IMR-90 (cell line): Measurements from ENCODE around the gene RUBCN. TPM values are rescaled to one million over a fixed set of nuclear protein-coding genes. Genes with fewer than 3 reads are reported as not detected.

Experiments used
- ATAC-seq: fragments of 200-7000 bp; cut with Tn5 transposase; 2 replicates; pipeline ENCODE4 v1.9.1; 2020; ENCODE audit warnings: low read depth, mild to moderate bottlenecking, moderate library complexity
- Bru-seq: library from RNA; stranded (reverse); fragments of 400-500 nt; gene quantifications from one replicate; lab custom pipeline; 2021; lab: Mats Ljungman, UMichigan
- BruChase-seq, 2 experiments: library from RNA; stranded (reverse); fragments of 400-500 nt; gene quantifications; one replicate each; lab custom pipeline; 2021; lab: Mats Ljungman, UMichigan
- BruUV-seq: library from RNA; stranded (reverse); fragments of 400-500 nt; replicated peaks from 2 replicates; lab custom pipeline; 2021; lab: Mats Ljungman, UMichigan
- CTCF ChIA-PET: fragments of 300-600 bp; formaldehyde crosslinking; extraction: SDS; loops from one replicate; lab custom pipeline; 2021; ENCODE audit warnings: antibody characterized with exemption; lab: Yijun Ruan, JAX
- POLR2A ChIA-PET: fragments of 300-600 bp; sonication (Branson Sonifier 250); formaldehyde crosslinking; loops from one replicate; lab custom pipeline; 2022; ENCODE audit warnings: antibody characterized with exemption; ENCODE audit not compliant: unreplicated experiment; lab: Charles Lee
- DNase-seq: peaks from one replicate; pipeline ENCODE4 v3.0.0; 2013
- H2AFZ ChIP-seq: replicated peaks from 2 replicates; pipeline ENCODE3; 2013; ENCODE audit warnings: low read length, mild to moderate bottlenecking; ENCODE audit not compliant: poor library complexity
- H2AK5ac ChIP-seq: 2 replicates; pipeline ENCODE4 v1.6.1; 2013; ENCODE audit warnings: low read depth, low read length, inconsistent platforms
- H2AK9ac ChIP-seq: replicated peaks from 2 replicates; pipeline ENCODE3; 2013; ENCODE audit warnings: mild to moderate bottlenecking, low read depth, low read length, moderate library complexity; ENCODE audit not compliant: poor library complexity
- H2BK120ac ChIP-seq: 2 replicates; pipeline ENCODE4 v1.6.1; 2013; ENCODE audit warnings: low read depth, low read length, inconsistent platforms
- H2BK15ac ChIP-seq: 3 replicates; pipeline ENCODE4 v1.6.1; 2013; ENCODE audit warnings: low read depth, low read length, inconsistent platforms
- H2BK20ac ChIP-seq: 2 replicates; pipeline ENCODE4 v1.6.1; 2013; ENCODE audit warnings: low read depth, mild to moderate bottlenecking, inconsistent platforms, low read length, moderate library complexity
- H2BK5ac ChIP-seq: 2 replicates; pipeline ENCODE4 v1.6.1; 2013; ENCODE audit warnings: mild to moderate bottlenecking, low read depth, low read length, inconsistent platforms; ENCODE audit not compliant: poor library complexity, severe bottlenecking
- H3K14ac ChIP-seq: replicated peaks from 2 replicates; pipeline ENCODE4 v1.6.1; 2013; ENCODE audit warnings: low read depth, low read length, inconsistent platforms
- H3K18ac ChIP-seq: 2 replicates; pipeline ENCODE4 v1.6.1; 2013; ENCODE audit warnings: low read depth, low read length, control low read depth
- H3K23ac ChIP-seq: 2 replicates; pipeline ENCODE4 v1.6.1; 2013; ENCODE audit warnings: low read depth, low read length, inconsistent platforms
- H3K27ac ChIP-seq: 2 replicates; pipeline ENCODE4 v1.5.1; 2013; ENCODE audit warnings: mild to moderate bottlenecking, control low read depth, low read length; ENCODE audit not compliant: insufficient read depth
- H3K27me3 ChIP-seq: 2 replicates; pipeline ENCODE4 v1.6.1; 2013; ENCODE audit warnings: low read length; ENCODE audit not compliant: control insufficient read depth, insufficient read depth
- H3K36me3 ChIP-seq: 2 replicates; pipeline ENCODE4 v1.6.1; 2013; ENCODE audit warnings: low read length, mixed read lengths; ENCODE audit not compliant: control insufficient read depth, insufficient read depth
- H3K4ac ChIP-seq: 2 replicates; pipeline ENCODE4 v1.6.1; 2013; ENCODE audit warnings: low read depth, low read length, inconsistent platforms
- H3K4me1 ChIP-seq: 2 replicates; pipeline ENCODE4 v1.6.1; 2013; ENCODE audit warnings: low read length, mixed read lengths; ENCODE audit not compliant: control insufficient read depth, insufficient read depth
- H3K4me2 ChIP-seq: 2 replicates; pipeline ENCODE4 v1.6.1; 2013; ENCODE audit warnings: low read depth, mild to moderate bottlenecking, control low read depth, low read length, moderate library complexity
- H3K4me3 ChIP-seq: 2 replicates; pipeline ENCODE4 v1.5.1; 2013; ENCODE audit warnings: low read depth, mild to moderate bottlenecking, control low read depth, low read length, moderate library complexity; ENCODE audit not compliant: insufficient read depth
- H3K56ac ChIP-seq: 2 replicates; pipeline ENCODE4 v1.6.1; 2013; ENCODE audit warnings: low read length, inconsistent platforms; ENCODE audit not compliant: insufficient read depth; ENCODE audit errors: extremely low read depth
- H3K79me1 ChIP-seq, 2 experiments: 2 replicates each; pipeline ENCODE4 v1.6.1; 2013; ENCODE audit warnings: low read length in 2 of 2, inconsistent platforms in 1 of 2, low read depth in 1 of 2
- H3K9ac ChIP-seq: 2 replicates; pipeline ENCODE4 v1.6.1; 2013; ENCODE audit warnings: low read depth, low read length, control low read depth
- H3K9me1 ChIP-seq: 2 replicates; pipeline ENCODE4 v1.6.1; 2013; ENCODE audit warnings: low read length, inconsistent platforms; ENCODE audit not compliant: insufficient read depth
- H3K9me3 ChIP-seq: 2 replicates; pipeline ENCODE4 v1.6.1; 2013; ENCODE audit warnings: low read length; ENCODE audit not compliant: control insufficient read depth, insufficient read depth
- H4K20me1 ChIP-seq: 2 replicates; pipeline ENCODE4 v1.6.1; 2013; ENCODE audit warnings: low read length, inconsistent platforms; ENCODE audit not compliant: insufficient read depth
- H4K5ac ChIP-seq: 2 replicates; pipeline ENCODE4 v1.6.1; 2013; ENCODE audit warnings: mild to moderate bottlenecking, low read depth, low read length, control low read depth
- H4K8ac ChIP-seq, 2 experiments: 2 replicates each; pipeline ENCODE4 v1.6.1; 2013; ENCODE audit warnings: low read depth in 2 of 2, low read length in 2 of 2, control low read depth in 1 of 2, inconsistent platforms in 1 of 2
- H4K91ac ChIP-seq: 2 replicates; pipeline ENCODE4 v1.6.1; 2013; ENCODE audit warnings: low read depth, low read length, inconsistent platforms; ENCODE audit not compliant: insufficient read depth
- BHLHE40 ChIP-seq: fragments of 150-350 bp; IDR thresholded peaks from 2 replicates; pipeline ENCODE4 v1.6.1; 2016; ENCODE audit warnings: mild to moderate bottlenecking, low read depth, low read length
- CEBPB ChIP-seq: IDR thresholded peaks from 2 replicates; pipeline ENCODE4 v1.6.1; 2012; ENCODE audit warnings: low read depth, low read length, improper control_type of control experiment
- CHD1 ChIP-seq: IDR thresholded peaks from 2 replicates; pipeline ENCODE4 v1.6.1; 2012; ENCODE audit warnings: low read depth, low read length, improper control_type of control experiment
- ELK1 ChIP-seq: fragments of 150-350 bp; IDR thresholded peaks from 2 replicates; pipeline ENCODE4 v1.6.1; 2016; ENCODE audit warnings: low read depth, mild to moderate bottlenecking, low read length, moderate library complexity, borderline replicate concordance
- FOS ChIP-seq: fragments of 150-350 bp; IDR thresholded peaks from 2 replicates; pipeline ENCODE4 v1.6.1; 2016; ENCODE audit warnings: low read depth, low read length
- MAZ ChIP-seq: IDR thresholded peaks from 2 replicates; pipeline ENCODE4 v1.6.1; 2012; ENCODE audit warnings: low read depth, mild to moderate bottlenecking, low read length, improper control_type of control experiment, moderate library complexity, borderline replicate concordance
- MXI1 ChIP-seq: IDR thresholded peaks from 2 replicates; pipeline ENCODE4 v1.6.1; 2012; ENCODE audit warnings: low read depth, mild to moderate bottlenecking, low read length, moderate library complexity, borderline replicate concordance
- NFE2L2 ChIP-seq: fragments of 150-350 bp; IDR thresholded peaks from 2 replicates; pipeline ENCODE4 v1.6.1; 2016; ENCODE audit warnings: low read depth, mild to moderate bottlenecking, low read length
- POLR2A ChIP-seq: IDR thresholded peaks from 2 replicates; pipeline ENCODE4 v1.6.1; 2012; ENCODE audit warnings: mild to moderate bottlenecking, low read depth, low read length
- RAD21 ChIP-seq: IDR thresholded peaks from 2 replicates; pipeline ENCODE4 v1.6.1; 2012; ENCODE audit warnings: low read length, improper control_type of control experiment
- RCOR1 ChIP-seq: IDR thresholded peaks from 2 replicates; pipeline ENCODE4 v1.6.1; 2012; ENCODE audit warnings: mild to moderate bottlenecking, low read length, improper control_type of control experiment; ENCODE audit not compliant: insufficient replicate concordance
- RFX5 ChIP-seq: IDR thresholded peaks from 2 replicates; pipeline ENCODE4 v1.8.0; 2012; ENCODE audit warnings: low read depth, mild to moderate bottlenecking, low read length, moderate library complexity
- SMC3 ChIP-seq: fragments of 150-350 bp; IDR thresholded peaks from 2 replicates; pipeline ENCODE4 v1.6.1; 2016; ENCODE audit warnings: low read depth, mild to moderate bottlenecking, antibody characterized with exemption, low read length, moderate library complexity
- WGBS, 2 experiments: methylation state at CpG; one replicate each; pipeline versions ENCODE4 v1.1.5 to v1.1.7; 2013; ENCODE audit warnings: missing lambda C conversion rate in 2 of 2; ENCODE audit not compliant: insufficient read length in 1 of 2; ENCODE audit errors: extremely low coverage in 2 of 2; 5-methylcytosine and 5-hydroxymethylcytosine counted together
- dilution Hi-C: fragments of 300-500 bp; cut with HindIII; formaldehyde crosslinking; loops from one replicate; pipeline ENCODE4 v1.14.3; 2018; ENCODE audit warnings: low sequenced_read_pairs; ENCODE audit not compliant: unreplicated experiment
- in situ Hi-C: fragments of 300-500 bp; cut with MboI; formaldehyde crosslinking; loops from 3 replicates; pipeline ENCODE4 v1.14.3; 2019; ENCODE audit warnings: low sequenced_read_pairs, inconsistent platforms, mixed read lengths
- intact Hi-C: fragments of 100-400 bp; cut with micrococcal nuclease; formaldehyde crosslinking; loops from 2 replicates; pipeline ENCODE4 v1.10.0; 2022
- long read RNA-seq: library from polyadenylated mRNA; unstranded; transcript quantifications from one replicate; pipeline ENCODE4 v2.0.0, GENCODE V29; 2021; ENCODE audit not compliant: unreplicated experiment
- polyA plus RNA-seq, 3 experiments: library from polyadenylated mRNA; depleted of rRNA; stranded (reverse); fragments of >200 nt; gene quantifications; 2 replicates each; pipeline ENCODE4 v1.2.3, GENCODE V29; 2012; ENCODE audit warnings: low replicate concordance in 1 of 3
- total RNA-seq: library from RNA; depleted of rRNA; stranded (reverse); fragments of >200 nt; gene quantifications from 2 replicates; pipeline ENCODE4 v1.2.3, GENCODE V29; 2012; rRNA removed
- TF ChIP-seq, protein P1 (sequence below): fragments of 150-350 bp; IDR thresholded peaks from 2 replicates; pipeline ENCODE4 v1.6.1; 2017; ENCODE audit warnings: mild to moderate bottlenecking, antibody characterized with exemption, low read length, low read depth

The RUBCN gene
- total RNA-seq (8.3 and 10.8 TPM in 2 replicates), polyA plus RNA-seq (2012; rRNA removed) (11.8 and 12.6 TPM in 2 replicates), Bru-seq, nascent RNA (percentile 68 among the genes with signal in this experiment), BruChase-seq, experiment 1, labeled RNA remaining after a 6-hour chase (percentile 78 among the genes with signal in this experiment), BruChase-seq, experiment 2, labeled RNA remaining after a 2-hour chase (percentile 72 among the genes with signal in this experiment)
- 6.2 and 10.4 TPM in 2 replicates for polyA plus RNA-seq (2012; cell fraction: cytosol; rRNA removed)
- polyA plus RNA-seq (2012; cell fraction: nucleus; rRNA removed; ENCODE audit: low replicate concordance): 31.5 and 32.7 TPM in 2 replicates
- long read RNA-seq, partial matches to known transcripts: 2 of 7 reads
- long read RNA-seq, other reads (novel, unspliced or antisense): 4 of 7 reads

GRCh38 chr3:197736491-197737318 is at the start of gene RUBCN:
RUBCN (minus strand) TSS chr3:197736904; CDS start chr3:197736719, 185 bp downstream.
- Histone ChIP-seq H3K56ac (peak within 1 kb of the TSS; percentile 40), H2BK20ac (no peak within 1 kb of the TSS; the same call in 1 of the 2 replicates), H3K27ac (peak within 1 kb of the TSS; percentile 20), H2AK5ac (peak within 1 kb of the TSS; percentile 80), H3K9me3 (no peaks in the 10 kb centered on the region), H2BK15ac (no peak within 1 kb of the TSS), H3K4me2 (peak within 1 kb of the TSS; percentile 93), H3K36me3 (no peaks in the 10 kb centered on the region), H2BK5ac (peak within 1 kb of the TSS; percentile 59), H4K20me1 (peaks cover 8% of the 10 kb centered on the region; the same call in 1 of the 2 replicates), H4K5ac (peak within 1 kb of the TSS; percentile 61), H2BK120ac (peak within 1 kb of the TSS; percentile 27), H3K4me1 (peaks cover 1% of the 10 kb centered on the region; the same call in 1 of the 2 replicates), H4K8ac (peak within 1 kb of the TSS; percentile 60 to 84), H4K91ac (peak within 1 kb of the TSS; percentile 60), H3K4me3 (peak within 1 kb of the TSS; percentile 75), H3K9me1 (peaks cover 3% of the 10 kb centered on the region), H3K4ac (peak within 1 kb of the TSS; percentile 80), H3K9ac (peak within 1 kb of the TSS; percentile 83), H3K27me3 (no peaks in the 10 kb centered on the region), H2AFZ (peak within 1 kb of the TSS; percentile 91), H2AK9ac (peak within 1 kb of the TSS; percentile 90), H3K18ac (peak within 1 kb of the TSS; percentile 3; the same call in 1 of the 2 replicates), H3K14ac (peak within 1 kb of the TSS; percentile 90), H3K23ac (peak within 1 kb of the TSS; percentile 94), H3K79me1 (peaks cover 18 to 47% of the 10 kb centered on the region in 2 experiments)
- peak; percentile 99 for ATAC-seq
- POLR2A ChIA-PET: no interaction called here
- no TSS peak for BruUV-seq
- CTCF ChIA-PET: no interaction called here
- in situ Hi-C loops (no loop called here), dilution Hi-C loops (no loop called here), intact Hi-C loops (loop anchor here (1.0 to 2.0 kb wide), 2 partner anchors 13 to 24 kb away; partner anchors contain the start of gene FYTTD1)
- WGBS, 2 experiments: 1% methylated on average over 41 of the region's 92 CpGs; no CpG with 5 or more reads in 1 of the 2 experiments
- DNase-seq: peak; percentile 92
- TF ChIP-seq SMC3 (0 out of 2 replicates have a peak, but pooled peaks have one; percentile 9), CEBPB (no peak), NFE2L2 (no peak), FOS (no peak), CHD1 (no peak), RAD21 (no peak; the same call in 1 of the 2 replicates), POLR2A (peak; percentile 60), RCOR1 (no peak), BHLHE40 (no peak), ELK1 (no peak), MXI1 (no peak), MAZ (peak; percentile 85; the same call in 1 of the 2 replicates), RFX5 (peak; percentile 22; the same call in 1 of the 2 replicates)
- TF ChIP-seq, protein P1, sequence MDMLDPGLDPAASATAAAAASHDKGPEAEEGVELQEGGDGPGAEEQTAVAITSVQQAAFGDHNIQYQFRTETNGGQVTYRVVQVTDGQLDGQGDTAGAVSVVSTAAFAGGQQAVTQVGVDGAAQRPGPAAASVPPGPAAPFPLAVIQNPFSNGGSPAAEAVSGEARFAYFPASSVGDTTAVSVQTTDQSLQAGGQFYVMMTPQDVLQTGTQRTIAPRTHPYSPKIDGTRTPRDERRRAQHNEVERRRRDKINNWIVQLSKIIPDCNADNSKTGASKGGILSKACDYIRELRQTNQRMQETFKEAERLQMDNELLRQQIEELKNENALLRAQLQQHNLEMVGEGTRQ: peak; percentile 39
